GM21825 (cell line): ENCODE measurements around the gene GNMT.
"Not testable (repeated sequence)": the region's sequence is repeated elsewhere in the genome, so short reads cannot be mapped to it uniquely, and the experiment has no call there.

Experiments
- ATAC-seq: cut with Tn5 transposase; IDR thresholded peaks from one replicate; pipeline ENCODE4 v1.9.1; 2021; ENCODE audit warnings: mild to moderate bottlenecking, moderate library complexity; ENCODE audit not compliant: unreplicated experiment

The GNMT gene

GRCh38 chr6:42971746-42972327 lies 11.3 kb downstream of the GNMT start:
- no peak for ATAC-seq

GRCh38 chr6:42973926-42974325 lies 13.4 kb downstream of the GNMT start:
- no peak for ATAC-seq

GRCh38 chr6:42974919-42975505 lies 14.5 kb downstream of the GNMT start:
- ATAC-seq = no peak

- peak; percentile 24 for ATAC-seq
Measured at GRCh38 chr6:42978487-42978838, 17.9 kb downstream of the GNMT start.

GRCh38 chr6:42978839-42979522 lies 18.4 kb downstream of the GNMT start, which contains the start of gene PEX6:
Gene PEX6 (minus strand): TSS chr6:42979181. CDS start chr6:42979150, 31 bp downstream.
- peak; percentile 93 for ATAC-seq

- peak; percentile 3 for ATAC-seq
Measured at GRCh38 chr6:42979523-42980177, 19.1 kb downstream of the GNMT start.

- no peak for ATAC-seq
Measured at GRCh38 chr6:42981836-42982235, 21.3 kb downstream of the GNMT start.

- ATAC-seq = peak; percentile 91
Measured at GRCh38 chr6:42984001-42984923, 23.7 kb downstream of the GNMT start, which contains the start of gene PPP2R5D. Gene PPP2R5D (plus strand): TSS chr6:42984570. CDS start chr6:42984678, 108 bp downstream.

- no peak for ATAC-seq
Measured at GRCh38 chr6:42984924-42985475, 24.4 kb downstream of the GNMT start.

- no peak for ATAC-seq
Measured at GRCh38 chr6:42987533-42988451, 27.2 kb downstream of the GNMT start.

- ATAC-seq = no peak
Measured at GRCh38 chr6:42988486-42989020, 28.0 kb downstream of the GNMT start.

GRCh38 chr6:42989923-42990322 lies 29.4 kb downstream of the GNMT start:
- no peak for ATAC-seq

GRCh38 chr6:42993445-42993844 lies 32.9 kb downstream of the GNMT start:
- ATAC-seq = no peak

- ATAC-seq = no peak
Measured at GRCh38 chr6:42996513-42996912, 36.0 kb downstream of the GNMT start.

GRCh38 chr6:42998205-42998604 lies 37.7 kb downstream of the GNMT start:
- not testable (repeated sequence) for ATAC-seq

- no peak for ATAC-seq
Measured at GRCh38 chr6:43001843-43002242, 41.3 kb downstream of the GNMT start.

GRCh38 chr6:43005844-43006243 lies 45.3 kb downstream of the GNMT start:
- no peak for ATAC-seq

- ATAC-seq = no peak
Measured at GRCh38 chr6:43006251-43006650, 45.7 kb downstream of the GNMT start.

- ATAC-seq = no peak
Measured at GRCh38 chr6:43007126-43007525, 46.6 kb downstream of the GNMT start.
